Lower leg skin (tissue), 3 donors: ENCODE results near the gene SLC43A2.
"Not testable (repeated sequence)": the region's sequence is repeated elsewhere in the genome, so short reads cannot be mapped to it uniquely, and the experiment has no call there.

Source experiments
- CTCF ChIP-seq, 3 donors: fragments of 450-650 bp; IDR thresholded peaks; one replicate each; pipeline ENCODE4 v1.5.1; 2016; ENCODE audit warnings: antibody characterized with exemption in 3 of 3, mild to moderate bottlenecking in 3 of 3, moderate library complexity in 2 of 3
- POLR2A ChIP-seq, 2 donors: fragments of 450-650 bp; IDR thresholded peaks; one replicate each; pipeline ENCODE4 v1.6.1; 2016 to 2017; ENCODE audit warnings: antibody characterized with exemption in 2 of 2, mild to moderate bottlenecking in 1 of 2, moderate library complexity in 1 of 2

GRCh38 chr17:1652794-1653193 is 24.2 kb upstream of the SLC43A2 start:
- TF ChIP-seq CTCF, POLR2A (IDR thresholded peaks at IDR 0.05): not testable (repeated sequence)
